ENCODE results near the gene RSRC1.

DNA sequence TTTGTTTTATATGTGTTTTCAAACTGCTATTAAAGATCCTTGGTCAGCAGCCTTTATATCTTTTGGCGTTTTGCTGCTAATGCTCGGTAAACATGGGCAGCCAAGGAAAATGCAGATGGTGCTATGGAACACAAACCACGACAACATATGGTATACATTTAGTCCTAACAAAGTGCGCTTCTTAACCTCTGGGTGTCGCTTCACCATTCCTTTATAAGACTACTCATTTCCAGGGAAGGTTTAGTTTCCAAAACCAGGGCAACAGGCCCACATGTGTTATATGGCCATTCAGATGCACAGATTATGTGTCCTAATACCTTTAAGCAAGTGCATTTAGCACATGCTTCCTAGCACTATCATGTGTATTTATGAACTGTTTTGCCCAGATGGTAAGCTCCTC lies 18.4 kb upstream of the RSRC1 start:
- TF ChIP-seq CTCF (IDR thresholded peaks at IDR 0.05), result no peak
- TF ChIP-seq POLR2A (IDR thresholded peaks at IDR 0.05), result no peak
